Panc1 (cell line): ENCODE data around the gene MAN2B1. TPM values are rescaled to one million over a fixed set of nuclear protein-coding genes. Genes with fewer than 3 reads are reported as not detected.
A peak's percentile ranks its signal among the peaks of the same experiment; 100 is the strongest.

ENCODE experiments used
- ATAC-seq: fragments of 200-7000 bp; cut with Tn5 transposase; 2 replicates; pipeline ENCODE4 v1.9.1; 2020; ENCODE audit warnings: mild to moderate bottlenecking, moderate library complexity
- BruUV-seq: library from RNA; stranded (reverse); fragments of 400-500 nt; replicated peaks from 2 replicates; lab custom pipeline; 2021; lab: Mats Ljungman, UMichigan
- CTCF ChIA-PET: fragments of 300-600 bp; sonication (Branson Sonifier 250); formaldehyde crosslinking; loops from one replicate; lab custom pipeline; 2022; ENCODE audit warnings: antibody characterized with exemption; lab: Charles Lee
- POLR2A ChIA-PET: fragments of 300-600 bp; sonication (Branson Sonifier 250); formaldehyde crosslinking; loops from one replicate; lab custom pipeline; 2022; ENCODE audit warnings: antibody characterized with exemption; lab: Charles Lee
- DNase-seq: peaks from one replicate; pipeline ENCODE4 v3.0.0-alpha.2; 2010; ENCODE audit warnings: low read depth, low spot score
- H3K27ac ChIP-seq: 2 replicates; pipeline ENCODE4 v1.5.1; 2011; ENCODE audit warnings: mild to moderate bottlenecking, low read length, inconsistent platforms
- H3K27me3 ChIP-seq: fragments of 200-500 bp; sonication (Bioruptor generic); 2 replicates; pipeline ENCODE4 v1.6.0; 2014; ENCODE audit warnings: low read length, inconsistent platforms; ENCODE audit not compliant: control insufficient read depth, insufficient read depth
- H3K36me3 ChIP-seq: fragments of 200-500 bp; sonication (Bioruptor generic); 2 replicates; pipeline ENCODE4 v1.5.1; 2014; ENCODE audit warnings: inconsistent platforms, mild to moderate bottlenecking, low read length, moderate library complexity; ENCODE audit not compliant: control insufficient read depth, insufficient read depth
- H3K4me1 ChIP-seq: 2 replicates; pipeline ENCODE4 v1.5.1; 2011; ENCODE audit warnings: inconsistent platforms, mild to moderate bottlenecking, low read length, moderate library complexity; ENCODE audit not compliant: control insufficient read depth, insufficient read depth
- H3K4me3 ChIP-seq, 2 experiments: 2 replicates each; pipeline ENCODE4 v1.5.1; 2011 to 2012; ENCODE audit warnings: low read depth in 2 of 2, low read length in 2 of 2, mild to moderate bottlenecking in 2 of 2, inconsistent platforms in 1 of 2, moderate library complexity in 1 of 2
- H3K9me3 ChIP-seq: fragments of 200-500 bp; sonication (Bioruptor generic); 2 replicates; pipeline ENCODE4 v1.5.1; 2014; ENCODE audit warnings: low read depth, mild to moderate bottlenecking, inconsistent platforms, low read length, moderate library complexity; ENCODE audit not compliant: control insufficient read depth, insufficient read depth
- POLR2AphosphoS5 ChIP-seq: IDR thresholded peaks from 2 replicates; pipeline ENCODE4 v1.6.1; 2012; ENCODE audit warnings: mild to moderate bottlenecking, low read depth, low read length, moderate library complexity
- SIN3A ChIP-seq: IDR thresholded peaks from 2 replicates; pipeline ENCODE4 v1.6.1; 2012; ENCODE audit warnings: low read depth, mild to moderate bottlenecking, low read length, moderate library complexity, borderline replicate concordance; ENCODE audit not compliant: insufficient read depth
- TCF7L2 ChIP-seq: IDR thresholded peaks from 2 replicates; pipeline ENCODE4 v1.6.1; 2011; ENCODE audit warnings: mild to moderate bottlenecking, low read depth, low read length, inconsistent platforms
- in situ Hi-C: cut with HindIII; loops from 2 replicates; pipeline ENCODE4 v1.10.0; 2016; ENCODE audit warnings: low sequenced_read_pairs, low pct_unique_long_range_greater_than_20kb
- intact Hi-C: fragments of 100-400 bp; cut with micrococcal nuclease; formaldehyde crosslinking; loops from one replicate; pipeline ENCODE4 v1.10.0; 2022; ENCODE audit not compliant: unreplicated experiment
- total RNA-seq: library from RNA; stranded (reverse); gene quantifications from one replicate; pipeline ENCODE4 v1.2.1, GENCODE V29; 2021; ENCODE audit not compliant: unreplicated experiment
- TF ChIP-seq, protein P1 (sequence below): fragments of 450-650 bp; IDR thresholded peaks from 2 replicates; pipeline ENCODE4 v1.5.1; 2017; ENCODE audit warnings: mild to moderate bottlenecking
- TF ChIP-seq, protein P2 (sequence below), 2 experiments: IDR thresholded peaks; 2 replicates each; pipeline ENCODE4 v1.6.1; 2011 to 2012; ENCODE audit warnings: low read depth in 2 of 2, control low read depth in 1 of 2, low read length in 1 of 2, mild to moderate bottlenecking in 1 of 2, moderate library complexity in 1 of 2; ENCODE audit not compliant: insufficient read depth in 1 of 2

Gene MAN2B1
- total RNA-seq, 1 experiment from 2014 or later, result 43.0 TPM

DNA sequence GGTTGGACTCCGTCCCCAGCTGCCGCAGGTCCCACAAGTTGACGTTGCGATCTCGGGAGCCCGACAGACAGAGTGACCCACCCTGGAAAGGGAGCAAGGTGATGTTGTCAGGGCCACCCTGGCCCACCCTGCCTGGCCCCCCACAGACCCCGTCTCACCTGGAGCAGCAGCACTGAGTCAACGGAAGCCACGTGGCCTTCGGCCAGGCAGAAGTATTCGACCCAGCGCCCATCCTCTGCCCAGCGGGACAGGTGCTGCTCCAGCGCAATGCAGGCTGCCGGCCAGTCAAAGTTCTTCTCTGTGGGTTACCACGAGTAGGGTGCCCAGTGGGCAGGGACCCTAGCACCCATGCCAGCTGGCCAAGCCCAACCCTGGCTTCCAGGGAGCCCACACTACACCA is 28.1 kb upstream of the MAN2B1 start:
- Histone ChIP-seq H3K36me3 (no peaks in the 10 kb centered on the region; the same call in 1 of the 2 replicates), H3K4me3 (no peak overlapping the region), H3K9me3 (no peaks in the 10 kb centered on the region), H3K4me1 (peaks cover 5% of the 10 kb centered on the region; the same call in 1 of the 2 replicates), H3K27ac (no peak overlapping the region), H3K27me3 (no peaks in the 10 kb centered on the region)
- in situ Hi-C loops (no loop called here), intact Hi-C loops (no loop called here)
- ChIA-PET CTCF (no interaction called here), POLR2A (no interaction called here)
- DNase-seq (no peak), ATAC-seq (no peak)
- TF ChIP-seq, protein P1, sequence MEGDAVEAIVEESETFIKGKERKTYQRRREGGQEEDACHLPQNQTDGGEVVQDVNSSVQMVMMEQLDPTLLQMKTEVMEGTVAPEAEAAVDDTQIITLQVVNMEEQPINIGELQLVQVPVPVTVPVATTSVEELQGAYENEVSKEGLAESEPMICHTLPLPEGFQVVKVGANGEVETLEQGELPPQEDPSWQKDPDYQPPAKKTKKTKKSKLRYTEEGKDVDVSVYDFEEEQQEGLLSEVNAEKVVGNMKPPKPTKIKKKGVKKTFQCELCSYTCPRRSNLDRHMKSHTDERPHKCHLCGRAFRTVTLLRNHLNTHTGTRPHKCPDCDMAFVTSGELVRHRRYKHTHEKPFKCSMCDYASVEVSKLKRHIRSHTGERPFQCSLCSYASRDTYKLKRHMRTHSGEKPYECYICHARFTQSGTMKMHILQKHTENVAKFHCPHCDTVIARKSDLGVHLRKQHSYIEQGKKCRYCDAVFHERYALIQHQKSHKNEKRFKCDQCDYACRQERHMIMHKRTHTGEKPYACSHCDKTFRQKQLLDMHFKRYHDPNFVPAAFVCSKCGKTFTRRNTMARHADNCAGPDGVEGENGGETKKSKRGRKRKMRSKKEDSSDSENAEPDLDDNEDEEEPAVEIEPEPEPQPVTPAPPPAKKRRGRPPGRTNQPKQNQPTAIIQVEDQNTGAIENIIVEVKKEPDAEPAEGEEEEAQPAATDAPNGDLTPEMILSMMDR, result no peak
- TF ChIP-seq TCF7L2 (no peak), POLR2AphosphoS5 (no peak), SIN3A (no peak)
- TF ChIP-seq, protein P2, sequence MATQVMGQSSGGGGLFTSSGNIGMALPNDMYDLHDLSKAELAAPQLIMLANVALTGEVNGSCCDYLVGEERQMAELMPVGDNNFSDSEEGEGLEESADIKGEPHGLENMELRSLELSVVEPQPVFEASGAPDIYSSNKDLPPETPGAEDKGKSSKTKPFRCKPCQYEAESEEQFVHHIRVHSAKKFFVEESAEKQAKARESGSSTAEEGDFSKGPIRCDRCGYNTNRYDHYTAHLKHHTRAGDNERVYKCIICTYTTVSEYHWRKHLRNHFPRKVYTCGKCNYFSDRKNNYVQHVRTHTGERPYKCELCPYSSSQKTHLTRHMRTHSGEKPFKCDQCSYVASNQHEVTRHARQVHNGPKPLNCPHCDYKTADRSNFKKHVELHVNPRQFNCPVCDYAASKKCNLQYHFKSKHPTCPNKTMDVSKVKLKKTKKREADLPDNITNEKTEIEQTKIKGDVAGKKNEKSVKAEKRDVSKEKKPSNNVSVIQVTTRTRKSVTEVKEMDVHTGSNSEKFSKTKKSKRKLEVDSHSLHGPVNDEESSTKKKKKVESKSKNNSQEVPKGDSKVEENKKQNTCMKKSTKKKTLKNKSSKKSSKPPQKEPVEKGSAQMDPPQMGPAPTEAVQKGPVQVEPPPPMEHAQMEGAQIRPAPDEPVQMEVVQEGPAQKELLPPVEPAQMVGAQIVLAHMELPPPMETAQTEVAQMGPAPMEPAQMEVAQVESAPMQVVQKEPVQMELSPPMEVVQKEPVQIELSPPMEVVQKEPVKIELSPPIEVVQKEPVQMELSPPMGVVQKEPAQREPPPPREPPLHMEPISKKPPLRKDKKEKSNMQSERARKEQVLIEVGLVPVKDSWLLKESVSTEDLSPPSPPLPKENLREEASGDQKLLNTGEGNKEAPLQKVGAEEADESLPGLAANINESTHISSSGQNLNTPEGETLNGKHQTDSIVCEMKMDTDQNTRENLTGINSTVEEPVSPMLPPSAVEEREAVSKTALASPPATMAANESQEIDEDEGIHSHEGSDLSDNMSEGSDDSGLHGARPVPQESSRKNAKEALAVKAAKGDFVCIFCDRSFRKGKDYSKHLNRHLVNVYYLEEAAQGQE (IDR thresholded peaks at IDR 0.05; ENCODE audit: insufficient read depth in 1 of 2, low read depth in 2 of 2, low read length in 1 of 2), result no peak
- BruUV-seq, result TSS peak; percentile 46

DNA sequence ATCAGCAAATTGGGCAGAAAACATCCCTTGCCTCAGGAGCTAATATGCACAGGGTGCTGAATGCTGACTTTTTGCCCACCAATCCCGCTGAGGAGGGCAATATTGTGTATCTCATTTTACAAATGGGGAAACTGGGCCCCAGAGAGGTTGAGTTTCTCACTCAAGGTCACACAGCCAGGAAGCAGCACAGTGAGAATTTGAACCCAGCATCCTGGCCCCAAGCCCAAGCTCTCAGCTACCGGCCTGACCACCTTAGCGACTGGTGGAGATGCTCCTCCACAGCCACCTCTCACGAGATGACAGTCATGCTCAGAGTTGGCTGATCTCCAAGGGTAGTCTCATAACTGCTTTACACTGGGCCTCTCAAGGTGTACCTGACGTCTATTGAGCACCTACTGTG is 26.4 kb upstream of the MAN2B1 start:
- TF ChIP-seq, protein P1, result no peak
- TF ChIP-seq TCF7L2, result no peak
- TF ChIP-seq, protein P2 (IDR thresholded peaks at IDR 0.05; ENCODE audit: insufficient read depth in 1 of 2, low read depth in 2 of 2, low read length in 1 of 2), result no peak
- TF ChIP-seq POLR2AphosphoS5, result no peak
- no peak for TF ChIP-seq SIN3A
- intact Hi-C loops, result no loop called here
- Histone ChIP-seq H3K4me1 (peaks cover 5% of the 10 kb centered on the region; the same call in 1 of the 2 replicates), H3K27ac (no peak overlapping the region), H3K36me3 (no peaks in the 10 kb centered on the region; the same call in 1 of the 2 replicates), H3K27me3 (no peaks in the 10 kb centered on the region), H3K4me3 (no peak overlapping the region), H3K9me3 (no peaks in the 10 kb centered on the region)
- BruUV-seq, result no TSS peak
- in situ Hi-C loops, result no loop called here
- POLR2A ChIA-PET, result no interaction called here
- ATAC-seq (no peak), DNase-seq (no peak)
- CTCF ChIA-PET, result interaction anchor here (0.6 kb wide), 1 partner anchor 16 kb away, joined by 5 read pairs; no protein-coding TSS in a partner anchor
